Neutrophil (primary cell): ENCODE data around the gene SNX8.

Experiments
- H3K27ac ChIP-seq: fragments of 200-600 bp; sonication (generic); 2 replicates; pipeline ENCODE4 v1.5.1; 2016; ENCODE audit warnings: mild to moderate bottlenecking, moderate library complexity
- H3K27me3 ChIP-seq: fragments of 200-600 bp; sonication (generic); 2 replicates; pipeline ENCODE4 v1.6.0; 2016; ENCODE audit warnings: mild to moderate bottlenecking
- H3K36me3 ChIP-seq: fragments of 200-600 bp; sonication (generic); 2 replicates; pipeline ENCODE4 v1.5.1; 2017
- H3K4me1 ChIP-seq, 2 experiments: fragments of 200-600 bp in 1 of 2; sonication (generic) in 1 of 2; 1 replicate in 1 of 2; 2 replicates in 1 of 2; pipeline versions ENCODE4 v1.5.1 to v1.6.1; 2013 to 2016; ENCODE audit warnings: low read depth in 1 of 2, low read length in 1 of 2, mild to moderate bottlenecking in 1 of 2, moderate library complexity in 1 of 2; ENCODE audit not compliant: control insufficient read depth in 1 of 2, insufficient read depth in 1 of 2
- H3K4me3 ChIP-seq, 2 experiments: fragments of 200-600 bp in 1 of 2; sonication (generic) in 1 of 2; 1 replicate in 1 of 2; 2 replicates in 1 of 2; pipeline ENCODE4 v1.5.1; 2013 to 2016; ENCODE audit warnings: low read depth in 1 of 2, low read length in 1 of 2, mild to moderate bottlenecking in 1 of 2, moderate library complexity in 1 of 2
- H3K9me3 ChIP-seq: fragments of 200-600 bp; sonication (generic); 2 replicates; pipeline ENCODE4 v1.5.1; 2016
- CTCF ChIP-seq: fragments of 200-600 bp; sonication (generic); IDR thresholded peaks from 2 replicates; pipeline ENCODE4 v1.5.1; 2016; ENCODE audit warnings: antibody characterized with exemption

The SNX8 gene

DNA sequence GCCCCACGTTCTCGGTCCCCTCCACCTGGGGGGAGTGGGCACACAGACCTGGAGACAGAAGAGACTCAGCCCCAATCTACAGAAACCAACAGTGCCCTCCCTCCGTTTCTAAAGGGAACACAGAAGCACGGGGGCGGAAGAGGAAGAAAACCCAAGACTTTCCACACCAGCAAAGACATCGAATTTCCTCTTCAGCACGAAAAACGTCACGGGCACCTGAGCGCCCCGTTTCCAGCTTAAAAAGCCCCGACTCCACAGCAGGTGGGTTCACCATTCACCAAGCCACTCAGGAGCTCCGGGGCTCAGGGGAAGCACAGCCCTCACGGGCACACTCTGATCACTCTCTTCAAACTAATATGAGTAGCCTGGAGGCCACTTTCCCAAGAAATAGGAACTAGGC, 52.6 kb downstream of the SNX8 start:
- H3K9me3 ChIP-seq, result no peaks in the 10 kb centered on the region
- TF ChIP-seq CTCF, result no peak
- peak overlapping the region; percentile 64 to 71 for H3K4me3 ChIP-seq
- H3K27ac ChIP-seq, result peak overlapping the region; percentile 98
- H3K36me3 ChIP-seq, result peaks cover 5% of the 10 kb centered on the region
- no peaks in the 10 kb centered on the region for H3K27me3 ChIP-seq
- peaks cover 11 to 15% of the 10 kb centered on the region in 2 experiments for H3K4me1 ChIP-seq

DNA sequence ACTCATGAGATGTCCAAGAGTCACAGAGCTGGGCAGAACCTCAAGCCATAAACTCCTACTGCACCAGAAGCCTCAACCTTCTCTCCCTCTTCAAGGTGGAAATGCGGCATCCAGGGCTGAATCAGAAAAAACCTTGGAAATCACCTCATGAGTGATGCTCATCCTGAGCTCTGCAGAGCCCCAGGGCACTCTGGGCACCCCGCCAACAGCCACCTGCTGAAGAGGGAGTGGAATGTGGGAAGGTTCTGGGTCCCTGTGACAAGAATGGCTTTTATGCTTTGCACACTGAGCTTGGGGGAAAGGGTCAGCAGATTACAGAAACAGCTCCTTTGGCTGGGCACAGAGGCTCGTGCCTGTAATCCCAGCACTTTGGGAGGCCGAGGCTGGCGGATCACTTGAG, 53.4 kb downstream of the SNX8 start:
- Histone ChIP-seq H3K9me3 (no peaks in the 10 kb centered on the region), H3K27ac (peak overlapping the region; percentile 98), H3K4me3 (no peak overlapping the region), H3K36me3 (peaks cover 11% of the 10 kb centered on the region), H3K4me1 (peaks cover 11 to 15% of the 10 kb centered on the region in 2 experiments), H3K27me3 (no peaks in the 10 kb centered on the region)
- no peak for TF ChIP-seq CTCF

- peaks cover 11 to 15% of the 10 kb centered on the region in 2 experiments for H3K4me1 ChIP-seq
- H3K9me3 ChIP-seq, result no peaks in the 10 kb centered on the region
- H3K27ac ChIP-seq, result no peak overlapping the region
- H3K27me3 ChIP-seq, result no peaks in the 10 kb centered on the region
- H3K36me3 ChIP-seq, result peaks cover 11% of the 10 kb centered on the region
- no peak overlapping the region for H3K4me3 ChIP-seq
- TF ChIP-seq CTCF, result no peak
These were observed 54.8 kb downstream of the SNX8 start for GRCh38 chr7:2259480-2259879.

- no peak for TF ChIP-seq CTCF
- Histone ChIP-seq H3K27me3 (no peaks in the 10 kb centered on the region), H3K4me1 (peaks cover 11 to 15% of the 10 kb centered on the region in 2 experiments), H3K9me3 (no peaks in the 10 kb centered on the region), H3K36me3 (peaks cover 11% of the 10 kb centered on the region), H3K4me3 (no peak overlapping the region), H3K27ac (no peak overlapping the region)
These were observed 55.4 kb downstream of the SNX8 start for GRCh38 chr7:2258661-2259365.

- Histone ChIP-seq H3K27ac (no peak overlapping the region), H3K9me3 (no peaks in the 10 kb centered on the region), H3K4me1 (peaks cover 11 to 15% of the 10 kb centered on the region in 2 experiments), H3K27me3 (no peaks in the 10 kb centered on the region), H3K4me3 (no peak overlapping the region), H3K36me3 (peaks cover 11% of the 10 kb centered on the region)
- TF ChIP-seq CTCF, result no peak
These were observed 56.6 kb downstream of the SNX8 start for GRCh38 chr7:2257651-2258050.
